B cell (primary cell): ENCODE measurements around the gene TRPT1. TPM values are rescaled to one million over a fixed set of nuclear protein-coding genes. Genes with fewer than 3 reads are reported as not detected.

ENCODE experiments used
- ATAC-seq: fragments of 200-7000 bp; cut with Tn5 transposase; one replicate; pipeline ENCODE4 v1.10.0; 2021; ENCODE audit warnings: low read depth, mild to moderate bottlenecking, moderate number of reproducible peaks, moderate library complexity
- CTCF ChIA-PET: fragments of 350-600 bp; sonication (Branson Sonifier 250); formaldehyde crosslinking; loops from one replicate; lab custom pipeline; 2021; ENCODE audit warnings: antibody characterized with exemption, inconsistent platforms; lab: Charles Lee
- POLR2A ChIA-PET: fragments of 350-600 bp; sonication (Branson Sonifier 250); formaldehyde crosslinking; loops from one replicate; lab custom pipeline; 2021; ENCODE audit warnings: antibody characterized with exemption; lab: Charles Lee
- DNase-seq: peaks from one replicate; pipeline ENCODE4 v3.0.0; 2013
- H2AFZ ChIP-seq: 2 replicates; pipeline ENCODE4 v1.6.1; 2012; ENCODE audit warnings: mild to moderate bottlenecking, low read depth, low read length; ENCODE audit not compliant: insufficient read depth, poor library complexity, severe bottlenecking
- H3K27ac ChIP-seq, 2 donors: 1 replicate in 1 of 2; 2 replicates in 1 of 2; pipeline ENCODE4 v1.5.1; 2012 to 2013; ENCODE audit warnings: low read length in 2 of 2, mild to moderate bottlenecking in 2 of 2, moderate library complexity in 1 of 2
- H3K27me3 ChIP-seq, 4 experiments: fragments of 200-600 bp in 1 of 4; sonication (generic) in 1 of 4; replicated peaks in 1 of 4; 1 replicate in 2 of 4; 2 replicates in 2 of 4; pipeline versions ENCODE4 v1.6.1 to v1.7.0; 2013 to 2016; ENCODE audit warnings: low read length in 3 of 4, mild to moderate bottlenecking in 2 of 4, mixed read lengths in 1 of 4, moderate library complexity in 1 of 4; ENCODE audit not compliant: insufficient read depth in 4 of 4, control insufficient read depth in 3 of 4; ENCODE audit errors: control extremely low read depth in 1 of 4
- H3K36me3 ChIP-seq, 2 experiments: replicated peaks in 1 of 2; 1 replicate in 1 of 2; 2 replicates in 1 of 2; pipeline versions ENCODE4 v1.6.1 to v1.7.1; 2013; ENCODE audit warnings: low read length in 1 of 2; ENCODE audit not compliant: insufficient read depth in 2 of 2, control insufficient read depth in 1 of 2; ENCODE audit errors: control extremely low read depth in 1 of 2, extremely low read depth in 1 of 2
- H3K4me1 ChIP-seq, 2 donors: fragments of 200-600 bp in 1 of 2; sonication (generic) in 1 of 2; 1 replicate in 1 of 2; 2 replicates in 1 of 2; pipeline versions ENCODE4 v1.5.1 to v1.6.1; 2013 to 2017; ENCODE audit warnings: low read length in 2 of 2; ENCODE audit not compliant: control insufficient read depth in 2 of 2, insufficient read depth in 2 of 2
- H3K4me2 ChIP-seq: replicated peaks from 2 replicates; pipeline ENCODE3; 2012; ENCODE audit warnings: mild to moderate bottlenecking, low read depth, low read length; ENCODE audit not compliant: poor library complexity, severe bottlenecking
- H3K4me3 ChIP-seq, 5 experiments: fragments of 200-600 bp in 1 of 5; sonication (generic) in 1 of 5; 1 replicate in 3 of 5; 2 replicates in 2 of 5; pipeline versions ENCODE4 v1.5.1 to v1.7.0; 2011 to 2016; ENCODE audit warnings: low read length in 4 of 5, mild to moderate bottlenecking in 4 of 5, low read depth in 2 of 5, control low read depth in 1 of 5, moderate library complexity in 1 of 5; ENCODE audit not compliant: insufficient read depth in 1 of 5; ENCODE audit errors: control extremely low read depth in 1 of 5, extremely low read depth in 1 of 5
- H3K79me2 ChIP-seq: fragments of 200-600 bp; sonication (generic); one replicate; pipeline ENCODE4 v1.6.0; 2016; ENCODE audit warnings: low read length; ENCODE audit not compliant: control insufficient read depth, insufficient read depth
- H3K9ac ChIP-seq: fragments of 200-600 bp; sonication (generic); 2 replicates; pipeline ENCODE4 v1.6.1; 2017; ENCODE audit warnings: mild to moderate bottlenecking, low read length, moderate library complexity
- H3K9me3 ChIP-seq, 3 donors: one replicate each; pipeline versions ENCODE4 v1.6.1 to v1.7.1; 2013; ENCODE audit warnings: low read length in 2 of 3; ENCODE audit not compliant: control insufficient read depth in 2 of 3, insufficient read depth in 1 of 3; ENCODE audit errors: control extremely low read depth in 1 of 3
- H4K20me1 ChIP-seq: 2 replicates; pipeline ENCODE4 v1.6.0; 2012; ENCODE audit warnings: mild to moderate bottlenecking, low read length; ENCODE audit not compliant: insufficient read depth, control insufficient read depth, poor library complexity, severe bottlenecking
- H3K27ac Mint-ChIP-seq: one replicate; pipeline ENCODE4 v1.8.0; 2021; ENCODE audit warnings: mixed read lengths
- H3K27me3 Mint-ChIP-seq: one replicate; pipeline ENCODE4 v1.8.0; 2021; ENCODE audit warnings: mixed read lengths
- H3K4me1 Mint-ChIP-seq: one replicate; pipeline ENCODE4 v1.8.0; 2021; ENCODE audit warnings: mixed read lengths
- H3K4me3 Mint-ChIP-seq: one replicate; pipeline ENCODE4 v1.8.0; 2021; ENCODE audit warnings: mixed read lengths
- H3K9me3 Mint-ChIP-seq: one replicate; pipeline ENCODE4 v1.8.0; 2022; ENCODE audit warnings: mixed read lengths; ENCODE audit not compliant: insufficient read depth
- EZH2 ChIP-seq: IDR thresholded peaks from 2 replicates; pipeline ENCODE4 v1.6.1; 2012; ENCODE audit warnings: borderline replicate concordance, low read depth, mild to moderate bottlenecking, moderate library complexity, low read length; ENCODE audit not compliant: insufficient read depth, poor library complexity, severe bottlenecking
- WGBS: methylation state at CpG from one replicate; pipeline ENCODE4 v1.1.5; 2013; ENCODE audit warnings: missing lambda C conversion rate; ENCODE audit not compliant: insufficient coverage; 5-methylcytosine and 5-hydroxymethylcytosine counted together
- intact Hi-C: fragments of 100-400 bp; cut with micrococcal nuclease; formaldehyde crosslinking; loops from one replicate; pipeline ENCODE4 v1.10.0; 2022
- polyA plus RNA-seq: library from polyadenylated mRNA; depleted of rRNA; stranded (reverse); fragments of >200 nt; gene quantifications from 2 replicates; pipeline ENCODE4 v1.2.3, GENCODE V29; 2012
- total RNA-seq, 2 donors: library from RNA; stranded (reverse); fragments of 120-200 nt in 1 of 2; gene quantifications; 1 replicate in 1 of 2; 2 replicates in 1 of 2; pipeline versions ENCODE4 v1.2.3 to v1.2.4, GENCODE V29; 2013 to 2022
- TF ChIP-seq, protein P1 (sequence below): fragments of 200-600 bp; IDR thresholded peaks from one replicate; pipeline ENCODE4 v1.8.0; 2022; ENCODE audit warnings: antibody characterized with exemption, mild to moderate bottlenecking

Gene TRPT1
- total and polyA plus RNA-seq, 2 donors (not counting 1 experiment from before 2014, with no cell fraction given), result 59.6 to 145 TPM

DNA sequence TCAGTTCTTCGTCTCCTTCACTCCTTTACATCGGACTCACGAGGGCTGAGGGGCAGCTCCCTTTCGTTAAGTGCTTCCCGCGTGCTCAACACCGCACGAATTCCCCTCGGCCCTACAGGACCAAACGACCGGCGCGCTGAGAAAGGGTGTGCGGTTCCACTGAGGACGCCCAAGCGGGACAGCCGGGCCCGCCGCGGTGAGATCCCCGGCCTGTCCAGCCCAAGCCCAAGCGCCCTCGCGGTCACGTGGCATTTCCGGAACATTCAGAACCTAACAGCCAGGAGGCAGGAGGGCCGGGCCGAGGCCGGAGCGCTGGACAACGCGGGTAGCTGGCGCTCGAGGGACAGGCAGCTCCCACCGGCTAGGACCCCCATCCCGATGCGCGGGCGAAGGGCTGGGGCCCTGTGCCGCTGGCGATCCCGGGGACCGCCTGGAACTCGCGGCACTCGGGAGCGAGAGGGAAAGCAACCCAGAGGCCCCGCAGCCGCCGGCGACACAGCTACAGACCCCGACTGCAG, 40.8 kb downstream of the TRPT1 start:
- Histone ChIP-seq H3K9ac (peak overlapping the region; percentile 98), H3K36me3 (peaks cover 0 to 3% of the 10 kb centered on the region in 2 experiments), H2AFZ (peak overlapping the region; percentile 98), H3K4me2 (peak overlapping the region; percentile 100), H3K4me3 (peak overlapping the region; percentile 16 to 95 (median 83)), H3K4me1 (peaks cover 13 to 24% of the 10 kb centered on the region in 2 donors), H4K20me1 (peaks cover under 1% of the 10 kb centered on the region), H3K79me2 (peaks cover 23% of the 10 kb centered on the region), H3K27me3 (no peaks in the 10 kb centered on the region), H3K9me3 (no peaks in the 10 kb centered on the region), H3K27ac (peak overlapping the region; percentile 59 to 86)
- Mint-ChIP-seq H3K27ac (peak overlapping the region; percentile 94), H3K4me1 (peaks cover 39% of the 10 kb centered on the region), H3K27me3 (no peaks in the 10 kb centered on the region), H3K9me3 (no peaks in the 10 kb centered on the region), H3K4me3 (no peak overlapping the region)
- ATAC-seq, result no peak
- CTCF ChIA-PET, result interaction anchor here (0.8 to 6.1 kb wide), 9 partner anchors 20 to 170 kb away, joined by 3 to 53 read pairs (median 6); partner anchors contain the start of genes CATSPERZ, FERMT3, PLCB3 and PPP1R14B
- POLR2A ChIA-PET, result interaction anchor here (0.6 to 1.9 kb wide), 14 partner anchors 9 to 1303 kb away, joined by 3 to 10 read pairs (median 4); partner anchors contain the start of genes FERMT3, FKBP2, NAA40 and PRDX5
- TF ChIP-seq, protein P1, sequence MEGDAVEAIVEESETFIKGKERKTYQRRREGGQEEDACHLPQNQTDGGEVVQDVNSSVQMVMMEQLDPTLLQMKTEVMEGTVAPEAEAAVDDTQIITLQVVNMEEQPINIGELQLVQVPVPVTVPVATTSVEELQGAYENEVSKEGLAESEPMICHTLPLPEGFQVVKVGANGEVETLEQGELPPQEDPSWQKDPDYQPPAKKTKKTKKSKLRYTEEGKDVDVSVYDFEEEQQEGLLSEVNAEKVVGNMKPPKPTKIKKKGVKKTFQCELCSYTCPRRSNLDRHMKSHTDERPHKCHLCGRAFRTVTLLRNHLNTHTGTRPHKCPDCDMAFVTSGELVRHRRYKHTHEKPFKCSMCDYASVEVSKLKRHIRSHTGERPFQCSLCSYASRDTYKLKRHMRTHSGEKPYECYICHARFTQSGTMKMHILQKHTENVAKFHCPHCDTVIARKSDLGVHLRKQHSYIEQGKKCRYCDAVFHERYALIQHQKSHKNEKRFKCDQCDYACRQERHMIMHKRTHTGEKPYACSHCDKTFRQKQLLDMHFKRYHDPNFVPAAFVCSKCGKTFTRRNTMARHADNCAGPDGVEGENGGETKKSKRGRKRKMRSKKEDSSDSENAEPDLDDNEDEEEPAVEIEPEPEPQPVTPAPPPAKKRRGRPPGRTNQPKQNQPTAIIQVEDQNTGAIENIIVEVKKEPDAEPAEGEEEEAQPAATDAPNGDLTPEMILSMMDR, result no peak
- TF ChIP-seq EZH2, result no peak
- under 1% methylated on average over 52 of the region's 52 CpGs for WGBS
- no peak for DNase-seq
- intact Hi-C loops, result loop anchor here (1.0 to 2.0 kb wide), 9 partner anchors 18 to 347 kb away; partner anchors contain the start of genes CCDC88B, DNAJC4, ESRRA and FERMT3

DNA sequence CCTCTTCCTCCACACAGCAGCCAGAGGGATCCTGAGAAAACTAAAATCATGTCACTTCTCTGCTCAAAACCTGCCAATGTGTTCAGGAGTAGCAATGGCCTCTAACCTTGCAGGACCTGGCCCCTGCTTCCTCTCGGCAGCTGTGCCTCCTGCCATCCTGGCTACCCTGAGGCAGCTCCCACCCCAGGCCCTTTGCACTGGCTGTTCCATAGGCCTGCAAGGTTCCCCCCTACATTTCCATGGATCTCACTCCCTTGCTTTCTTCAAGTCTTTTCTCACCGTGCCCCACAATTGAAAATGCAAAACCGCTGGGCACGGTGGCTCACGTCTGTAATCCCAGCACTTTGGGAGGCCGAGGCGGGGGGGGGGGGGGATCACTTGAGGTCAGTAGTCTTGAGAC, 42.1 kb downstream of the TRPT1 start:
- H3K4me2 ChIP-seq, result no peak overlapping the region
- no peak overlapping the region for H3K27ac ChIP-seq
- no peak for DNase-seq

More for the DNA sequence above, 42.1 kb downstream of the TRPT1 start:
- Histone ChIP-seq H2AFZ (no peak overlapping the region), H3K4me3 (no peak overlapping the region), H4K20me1 (no peaks in the 10 kb centered on the region), H3K9me3 (no peaks in the 10 kb centered on the region), H3K4me1 (peaks cover 13 to 24% of the 10 kb centered on the region in 2 donors), H3K79me2 (peaks cover 36% of the 10 kb centered on the region), H3K27me3 (no peaks in the 10 kb centered on the region), H3K36me3 (peaks cover 2 to 3% of the 10 kb centered on the region in 2 experiments), H3K9ac (no peak overlapping the region)
- intact Hi-C loops, result loop anchor here (2.0 kb wide), 1 partner anchor 17 kb away; the partner anchor contains the start of gene MACROD1
- H3K9me3 Mint-ChIP-seq, result no peaks in the 10 kb centered on the region
- ChIA-PET CTCF (interaction anchor here (2.2 to 6.1 kb wide), 2 partner anchors 22 to 117 kb away, joined by 9 to 53 read pairs; partner anchors contain the start of genes CATSPERZ and FERMT3), POLR2A (interaction anchor here (1.2 kb wide), 1 partner anchor 54 kb away, joined by 3 read pairs; no protein-coding TSS in a partner anchor)
- peaks cover 35% of the 10 kb centered on the region for H3K4me1 Mint-ChIP-seq
- no peaks in the 10 kb centered on the region for H3K27me3 Mint-ChIP-seq
- 94% methylated on average over 1 of the region's 7 CpGs for WGBS
- no peak for ATAC-seq
- no peak overlapping the region for H3K27ac Mint-ChIP-seq
- peak overlapping the region; percentile 62 for H3K4me3 Mint-ChIP-seq
- no peak for TF ChIP-seq EZH2
- TF ChIP-seq, protein P1, result no peak
